GM21390 (cell line): ENCODE data around the gene HMCN2.

Source experiments
- ATAC-seq: cut with Tn5 transposase; IDR thresholded peaks from one replicate; pipeline ENCODE4 v1.9.1; 2021; ENCODE audit not compliant: unreplicated experiment

HMCN2 gene

GRCh38 chr9:130341839-130342713, 76.5 kb downstream of the HMCN2 start:
- ATAC-seq: no peak

GRCh38 chr9:130342714-130343085, 77.1 kb downstream of the HMCN2 start:
- no peak for ATAC-seq

- no peak for ATAC-seq
Observed at GRCh38 chr9:130343445-130343918, 77.9 kb downstream of the HMCN2 start.

GRCh38 chr9:130344366-130344765, 78.8 kb downstream of the HMCN2 start:
- ATAC-seq: no peak

- ATAC-seq: no peak
Observed at GRCh38 chr9:130345009-130345896, 79.7 kb downstream of the HMCN2 start.

GRCh38 chr9:130345897-130346385, 80.4 kb downstream of the HMCN2 start:
- no peak for ATAC-seq

GRCh38 chr9:130346431-130346830, 80.9 kb downstream of the HMCN2 start:
- no peak for ATAC-seq

- no peak for ATAC-seq
Observed at GRCh38 chr9:130347036-130347435, 81.5 kb downstream of the HMCN2 start.

- ATAC-seq: no peak
Observed at GRCh38 chr9:130347931-130348330, 82.4 kb downstream of the HMCN2 start.

- ATAC-seq: no peak
Observed at GRCh38 chr9:130348341-130348740, 82.8 kb downstream of the HMCN2 start.

- ATAC-seq: no peak
Observed at GRCh38 chr9:130348881-130349280, 83.3 kb downstream of the HMCN2 start.

GRCh38 chr9:130349398-130349797, 83.8 kb downstream of the HMCN2 start:
- no peak for ATAC-seq

GRCh38 chr9:130351343-130351742, 85.8 kb downstream of the HMCN2 start:
- ATAC-seq: no peak

- no peak for ATAC-seq
Observed at GRCh38 chr9:130352081-130352480, 86.5 kb downstream of the HMCN2 start.

GRCh38 chr9:130352586-130353285, 87.2 kb downstream of the HMCN2 start:
- no peak for ATAC-seq

- no peak for ATAC-seq
Observed at GRCh38 chr9:130354378-130354777, 88.8 kb downstream of the HMCN2 start.

GRCh38 chr9:130354806-130355205, 89.2 kb downstream of the HMCN2 start:
- ATAC-seq: no peak

GRCh38 chr9:130356033-130356432, 90.5 kb downstream of the HMCN2 start:
- ATAC-seq: no peak

GRCh38 chr9:130356877-130357584, 91.5 kb downstream of the HMCN2 start:
- no peak for ATAC-seq

- ATAC-seq: no peak
Observed at GRCh38 chr9:130358928-130359327, 93.4 kb downstream of the HMCN2 start.
